NCI-H2196 treated with DMSO at 0.1 percent for 48 hours (cell line): ENCODE results near the gene DKK3.

Experiments
- DNase-seq: peaks from one replicate; lab custom pipeline; 2025; ENCODE audit not compliant: unreplicated experiment; lab: John Stamatoyannopoulos, UW

Gene DKK3

DNA sequence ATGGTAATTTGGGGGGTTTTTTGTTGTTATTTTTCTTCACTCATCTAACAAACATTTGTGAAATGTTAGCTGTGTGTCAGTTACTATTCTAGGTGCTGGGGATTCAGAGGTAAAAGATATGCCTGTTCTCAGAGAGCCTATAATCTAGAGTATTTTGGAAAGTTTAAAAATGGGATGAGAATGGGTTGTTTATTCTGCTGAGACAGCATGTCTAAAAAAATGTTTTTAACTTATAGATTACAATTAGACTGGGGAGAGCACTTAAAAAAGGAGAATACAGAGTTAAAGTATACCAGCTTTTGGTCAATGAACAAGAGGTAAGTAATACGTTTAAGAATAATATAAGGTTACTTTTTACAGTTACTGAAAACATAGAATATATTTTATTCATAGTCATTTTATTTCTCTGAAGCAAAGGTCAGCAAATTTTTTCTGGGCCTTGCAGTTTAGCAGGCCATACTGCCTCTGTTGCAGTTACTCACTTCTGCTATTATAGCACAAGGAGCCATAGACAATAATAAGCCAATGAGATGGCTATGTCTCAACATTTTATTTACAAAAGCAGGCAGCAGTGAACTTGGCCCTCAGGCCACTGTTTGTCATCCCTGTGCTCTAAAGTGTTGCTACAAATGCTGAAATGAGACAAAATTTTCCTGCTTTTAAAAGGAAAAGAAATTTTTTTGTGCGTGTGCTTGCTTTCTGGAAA, 60.0 kb downstream of the DKK3 start:
- DNase-seq = no peak

DNA sequence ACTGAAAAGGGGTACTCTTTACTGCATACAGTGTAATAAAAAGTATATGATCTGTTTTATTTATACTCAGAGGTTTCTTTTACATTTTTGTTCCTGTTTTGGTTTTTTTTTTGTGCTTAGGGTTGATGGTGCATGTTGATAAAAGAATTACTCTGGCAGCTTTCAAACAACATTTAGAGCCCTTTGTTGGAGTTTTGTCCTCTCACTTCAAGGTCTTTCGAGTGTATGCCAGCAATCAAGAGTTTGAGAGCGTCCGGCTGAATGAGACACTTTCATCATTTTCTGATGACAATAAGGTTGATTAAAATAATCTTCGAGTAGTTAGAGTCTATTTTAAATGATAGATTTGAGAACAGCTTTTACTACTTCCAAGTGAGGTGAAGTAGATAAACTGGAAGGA, 60.6 kb downstream of the DKK3 start:
- no peak for DNase-seq

DNA sequence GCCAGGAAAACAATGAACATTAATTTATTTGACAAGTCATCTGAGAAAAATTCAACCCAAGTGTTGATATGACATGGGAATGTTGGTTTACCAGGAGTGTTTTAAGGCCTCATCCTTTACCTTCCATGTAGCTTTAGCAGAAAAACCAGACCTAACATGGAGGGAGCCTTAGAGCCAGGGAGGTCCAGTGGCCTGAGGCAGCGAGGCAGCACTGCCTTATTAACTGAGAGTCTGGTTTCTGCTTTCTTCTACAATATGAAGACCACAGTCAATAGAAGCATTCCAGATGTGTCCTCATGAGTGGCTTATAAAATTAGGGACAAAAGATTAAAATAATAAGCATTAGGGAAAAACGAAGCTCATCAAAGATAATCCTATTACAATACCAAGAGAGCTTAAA, 61.5 kb downstream of the DKK3 start:
- no peak for DNase-seq

DNA sequence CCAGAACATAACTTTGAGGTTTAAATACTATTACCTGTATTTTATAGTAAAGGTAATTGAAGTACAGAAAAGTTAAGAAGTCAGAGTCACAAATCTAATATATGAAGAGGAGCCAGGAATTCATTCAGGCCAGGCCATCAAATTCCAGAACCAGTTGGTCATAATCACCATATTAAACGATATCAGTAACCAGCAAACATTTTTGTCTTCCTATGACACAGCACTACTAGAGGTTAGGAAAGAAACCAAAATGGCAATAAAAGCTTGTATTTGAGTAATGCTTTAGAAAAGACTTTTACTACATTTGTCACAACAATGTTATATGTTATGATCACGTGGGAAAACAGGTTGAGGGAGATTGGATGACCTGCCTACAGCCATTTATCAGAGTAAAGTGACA, 62.2 kb downstream of the DKK3 start:
- no peak for DNase-seq

DNA sequence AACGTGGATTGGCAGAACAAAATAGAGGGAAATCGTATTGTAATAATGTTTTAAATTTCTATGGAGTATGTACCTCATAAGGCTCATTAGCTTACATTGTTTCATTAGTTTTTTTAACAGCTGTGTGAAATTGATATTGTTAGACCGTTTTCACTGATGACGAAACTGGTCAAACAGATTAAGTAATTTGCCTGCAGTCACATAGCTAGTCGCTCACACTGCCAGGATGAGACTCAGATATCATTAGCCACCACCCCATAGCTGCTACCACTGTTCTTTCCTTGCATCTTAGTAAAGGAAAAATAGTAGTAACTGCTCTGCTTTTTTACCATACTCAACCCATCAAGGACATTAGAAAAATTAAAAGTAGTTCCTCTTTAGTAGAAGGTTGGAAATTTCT, 64.0 kb downstream of the DKK3 start:
- DNase-seq = no peak

DNA sequence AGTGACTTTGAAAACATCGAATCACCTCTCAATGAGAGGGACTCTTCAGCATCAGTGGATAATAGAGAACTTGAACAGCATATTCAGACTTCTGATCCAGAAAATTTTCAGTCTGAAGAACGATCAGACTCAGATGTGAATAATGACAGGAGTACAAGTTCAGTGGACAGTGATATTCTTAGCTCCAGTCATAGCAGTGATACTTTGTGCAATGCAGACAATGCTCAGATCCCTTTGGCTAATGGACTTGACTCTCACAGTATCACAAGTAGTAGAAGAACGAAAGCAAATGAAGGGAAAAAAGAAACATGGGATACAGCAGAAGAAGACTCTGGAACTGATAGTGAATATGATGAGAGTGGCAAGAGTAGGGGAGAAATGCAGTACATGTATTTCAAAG, 65.8 kb downstream of the DKK3 start:
- no peak for DNase-seq

DNA sequence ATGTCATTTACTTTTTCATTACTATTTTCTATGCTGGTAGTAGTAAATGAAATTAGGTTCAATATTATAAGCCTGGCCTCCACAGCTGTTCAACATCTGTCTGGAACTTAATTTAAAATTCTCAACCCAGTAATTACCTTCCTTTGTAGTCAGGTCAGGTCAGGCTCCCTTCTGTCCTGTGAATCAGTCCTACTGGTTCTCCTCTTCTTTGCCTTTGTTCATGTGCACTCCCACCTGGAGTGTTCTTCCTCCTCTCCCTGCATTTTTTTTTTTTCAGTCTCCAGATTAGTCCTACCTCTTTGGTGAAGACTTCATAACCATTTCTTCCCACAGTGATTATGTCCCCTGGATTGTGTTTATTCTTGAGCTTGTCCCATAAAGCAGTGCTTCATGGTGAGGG, 67.9 kb downstream of the DKK3 start:
- no peak for DNase-seq

DNA sequence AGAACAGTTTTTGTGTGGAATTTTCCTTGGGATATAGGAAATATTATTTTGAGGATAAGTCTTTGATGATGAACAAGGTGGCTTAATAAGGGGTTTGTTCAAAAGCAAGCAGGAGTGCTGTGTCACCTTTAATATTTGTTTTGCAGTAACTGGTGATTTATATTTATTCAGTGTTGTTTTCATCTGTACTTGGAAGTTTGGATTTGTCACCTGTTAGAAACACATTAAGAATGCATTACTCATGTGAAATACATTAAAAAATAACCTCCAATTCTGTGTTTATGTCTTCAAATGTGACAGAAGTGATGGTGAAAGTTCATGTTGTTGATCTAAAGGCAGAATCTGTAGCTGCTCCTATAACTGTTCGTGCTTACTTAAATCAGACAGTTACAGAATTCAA, 70.5 kb downstream of the DKK3 start:
- DNase-seq = no peak

GRCh38 chr11:11937433-11937832, 71.0 kb downstream of the DKK3 start:
- no peak for DNase-seq

DNA sequence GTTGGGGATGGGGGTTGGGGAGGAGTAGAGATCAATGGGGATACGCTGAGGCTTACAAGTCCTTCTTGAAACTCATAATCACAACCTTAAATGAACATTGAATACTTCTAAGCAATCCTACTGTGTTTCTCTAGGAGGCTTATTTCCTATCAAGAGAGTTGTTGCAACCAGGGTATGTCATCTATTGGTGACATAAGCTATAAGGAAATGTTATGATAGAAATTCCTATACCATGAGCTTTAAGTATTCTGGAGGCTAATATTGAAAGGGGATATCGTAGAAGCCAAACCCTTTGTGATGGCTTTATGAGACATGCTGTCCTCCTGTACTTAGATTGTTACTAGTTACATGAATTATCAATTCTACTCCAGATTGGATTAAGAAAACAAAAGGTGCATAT, 72.9 kb downstream of the DKK3 start:
- DNase-seq = no peak

- peak; percentile 5 for DNase-seq
These were observed 76.9 kb downstream of the DKK3 start for GRCh38 chr11:11931461-11932055.

DNA sequence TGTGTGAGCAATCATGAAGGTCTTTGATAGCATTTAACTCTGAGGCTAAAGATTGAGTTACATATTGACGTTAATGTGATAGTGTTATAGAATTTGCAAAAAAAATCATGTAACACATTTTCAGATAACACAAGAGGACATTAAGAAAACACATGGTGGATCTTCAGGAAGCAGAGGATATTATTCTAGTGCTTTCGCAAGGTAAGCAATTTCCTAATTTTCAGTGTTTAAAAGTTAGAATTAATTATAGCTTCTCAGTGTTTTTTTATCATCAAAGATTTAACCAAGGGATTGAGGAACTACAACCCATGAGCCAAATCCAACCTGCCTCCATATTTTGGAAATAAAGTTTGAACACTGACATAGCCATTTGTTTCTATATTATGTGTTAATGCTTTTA, 78.5 kb downstream of the DKK3 start:
- no peak for DNase-seq

DNA sequence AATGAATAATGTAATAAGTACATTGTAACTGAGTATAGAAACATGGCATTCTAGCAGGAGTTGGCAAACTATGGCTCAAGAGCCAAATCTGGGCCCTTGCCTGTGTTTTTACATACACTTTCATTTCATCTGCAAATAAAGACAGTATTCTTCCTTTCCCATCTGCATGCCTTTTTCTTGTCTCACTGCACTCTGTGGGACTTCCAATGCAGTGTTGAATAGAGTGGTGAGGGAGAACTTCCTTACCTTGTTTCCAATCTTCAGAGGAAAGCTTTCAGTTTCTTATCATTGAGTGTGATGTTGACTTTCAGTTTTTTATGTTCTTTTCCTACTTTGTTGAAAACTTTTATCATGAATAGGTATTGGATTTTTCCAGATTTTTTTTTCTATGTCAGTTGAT, 84.6 kb downstream of the DKK3 start:
- DNase-seq = no peak

GRCh38 chr11:11916981-11917399, 91.4 kb downstream of the DKK3 start:
- no peak for DNase-seq

- no peak for DNase-seq
These were observed 92.8 kb downstream of the DKK3 start for GRCh38 chr11:11915625-11916024.

DNA sequence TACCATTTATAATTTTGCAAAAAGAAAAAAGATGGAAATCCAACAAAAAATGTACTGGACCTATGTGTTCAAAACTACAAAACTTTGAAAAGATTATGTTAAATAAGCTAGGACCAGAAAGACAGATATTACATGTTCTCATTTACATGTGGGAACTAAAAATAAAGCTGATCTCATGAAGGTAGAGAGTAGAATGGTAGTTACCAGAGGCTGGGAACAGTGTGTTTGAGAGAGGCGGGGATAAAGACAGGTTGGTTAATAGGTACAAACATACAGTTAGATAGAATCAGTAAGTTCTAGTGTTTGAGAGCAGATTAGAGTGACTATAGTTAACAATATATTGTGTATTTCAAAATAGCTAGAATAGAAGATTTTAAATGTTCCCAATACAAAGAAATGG, 95.0 kb downstream of the DKK3 start:
- DNase-seq = no peak
